Stimulated activated naive CD8-positive, alpha-beta T cell treated with anti-CD3 and anti-CD28 coated beads, Interleukin-15, Interleukin-2, amounts not matched to agents 100 U/mL and 50 U/mL, for 24 hours (primary cell): ENCODE measurements around the gene AMPH.

ENCODE experiments used
- ATAC-seq: fragments of 150-1000 bp; cut with Tn5 transposase; one replicate; pipeline ENCODE4 v1.10.0; 2021
- DNase-seq: peaks from one replicate; pipeline ENCODE4 v3.0.0; 2021

AMPH gene

DNA sequence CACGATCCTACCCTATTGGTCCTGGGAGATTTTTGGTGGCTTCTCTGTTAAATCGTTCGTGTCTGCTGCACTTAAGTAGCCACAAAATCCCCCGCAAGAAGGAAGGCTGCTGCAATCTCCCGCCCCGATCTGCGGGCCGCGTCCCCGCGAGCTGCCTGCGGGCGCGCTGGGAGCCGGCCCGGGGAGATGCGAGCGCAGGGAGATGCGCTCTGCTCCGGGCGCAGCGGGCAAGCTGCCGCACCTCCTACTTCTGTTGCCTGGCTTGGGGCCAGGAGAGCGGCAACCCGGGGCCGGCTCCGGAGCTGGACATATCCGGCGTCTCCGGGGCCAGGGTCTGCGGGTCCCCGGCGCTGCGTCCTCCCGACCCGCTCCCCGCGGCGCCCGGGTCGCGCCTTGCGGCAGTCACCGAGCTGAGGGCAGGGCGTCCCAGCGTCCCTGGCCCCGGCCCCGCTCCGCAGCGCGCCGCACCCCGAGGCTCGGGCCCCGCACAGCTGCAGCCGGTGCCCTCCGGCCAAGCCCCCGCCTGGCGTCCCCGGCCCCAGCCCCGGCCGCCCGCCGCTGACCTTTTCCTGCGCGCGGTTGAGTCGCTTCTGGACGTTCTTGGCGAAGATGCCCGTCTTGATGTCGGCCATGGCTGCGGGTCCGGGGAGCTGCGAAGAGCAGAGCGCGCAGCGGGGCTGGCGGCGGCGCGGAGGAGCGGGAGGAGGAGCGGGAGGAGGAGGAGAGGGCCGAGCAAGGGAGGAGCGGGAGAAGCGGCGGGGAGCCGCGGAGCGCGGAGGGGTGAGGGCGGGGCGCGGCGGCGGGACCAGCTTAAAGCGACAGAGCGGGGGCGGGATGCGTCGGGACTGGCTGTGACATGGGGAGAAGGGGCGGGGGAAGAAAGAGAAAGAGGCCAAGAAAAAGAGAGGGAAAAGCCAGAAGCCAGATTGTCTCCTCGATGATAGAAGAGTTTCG, at the start of gene AMPH:
AMPH (minus strand) TSS at position 654 of the 954 bp plus-strand sequence; CDS start at position 632, 22 bp downstream.
- DNase-seq = peak; percentile 34
- ATAC-seq = peak; percentile 48

DNA sequence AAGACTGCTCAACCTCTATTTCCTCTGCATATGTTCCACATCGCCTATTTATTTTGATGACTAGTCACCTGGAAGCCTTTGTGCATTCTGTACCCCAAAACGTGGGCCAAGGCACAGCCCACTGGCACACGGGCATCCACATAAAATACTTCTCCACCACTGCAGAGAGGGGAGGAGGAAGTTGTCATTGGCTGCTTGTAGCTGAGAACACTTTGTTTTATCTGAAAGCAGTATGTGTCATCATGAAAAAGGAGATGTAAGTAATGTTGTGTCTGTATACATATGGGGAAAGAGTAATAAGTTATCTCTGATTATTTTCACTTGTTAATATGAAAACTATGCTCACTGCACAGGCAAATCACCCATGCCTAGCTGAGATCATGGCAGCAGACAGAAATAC, 48.2 kb upstream of the AMPH start:
- DNase-seq (no peak), ATAC-seq (no peak)

- no peak for DNase-seq
- no peak for ATAC-seq
Observed at GRCh38 chr7:38678698-38679054, 47.5 kb upstream of the AMPH start.

DNA sequence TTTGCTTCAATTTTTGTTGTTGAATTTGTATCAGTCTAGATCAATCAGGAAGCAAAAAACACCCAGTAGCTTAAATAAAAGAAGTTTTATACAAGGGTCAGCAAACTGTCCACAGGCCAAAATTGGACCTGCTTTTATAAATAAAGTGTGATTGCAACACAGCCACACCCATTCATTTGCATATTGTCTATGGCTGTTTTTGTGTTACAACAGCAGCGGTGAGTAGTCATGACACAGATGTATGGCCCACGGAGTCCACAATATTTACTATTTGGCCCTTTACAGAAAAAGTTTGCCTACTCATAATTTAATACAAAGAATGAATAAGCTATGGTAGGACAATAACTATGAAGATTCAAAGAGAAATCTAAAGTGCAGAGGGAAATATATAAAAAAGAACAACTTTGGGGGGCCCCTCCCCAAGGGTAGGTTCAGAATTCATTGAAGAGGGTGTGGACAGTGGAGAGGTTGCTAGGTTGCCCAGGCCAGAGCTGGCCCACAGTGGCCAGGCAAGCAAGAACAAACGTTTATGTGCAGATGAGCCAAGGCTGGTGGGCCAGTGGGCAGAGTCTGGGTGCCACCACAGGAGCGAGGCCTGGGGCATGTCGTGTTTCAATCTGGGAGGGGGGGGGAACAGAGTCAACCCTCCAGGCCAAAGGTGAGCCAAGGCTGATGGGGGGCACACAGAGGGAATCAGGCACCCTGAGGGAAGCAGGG, 47.0 kb upstream of the AMPH start:
- DNase-seq (no peak), ATAC-seq (no peak)

DNA sequence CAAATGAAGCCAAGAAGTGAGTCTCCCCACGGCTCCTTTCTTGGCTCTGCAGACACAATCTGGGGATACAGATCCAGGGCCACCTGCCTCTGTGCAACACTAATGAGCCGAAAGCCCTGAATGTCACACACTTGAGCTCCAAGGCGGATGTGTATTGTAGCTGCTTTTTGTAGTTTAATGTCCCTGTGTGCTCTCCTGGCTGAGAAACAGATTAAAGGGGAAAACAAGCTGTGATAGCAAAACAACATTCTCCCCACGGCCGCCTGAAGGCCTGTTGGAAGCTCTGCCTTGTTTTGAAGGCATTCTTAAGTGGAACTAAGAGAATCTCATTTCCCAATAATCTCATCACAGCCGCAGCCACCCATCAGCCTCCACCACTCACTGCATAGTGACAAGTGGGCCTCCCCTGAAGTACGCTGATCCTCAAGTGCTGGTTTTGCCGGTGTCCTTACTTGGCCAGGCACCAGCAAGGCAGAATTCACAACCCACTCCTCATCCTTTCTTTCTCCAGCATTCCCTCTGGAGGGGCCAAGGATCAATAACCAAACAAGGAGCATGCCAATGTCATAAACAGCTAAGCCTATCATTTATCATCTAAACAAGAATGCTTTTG, 44.4 kb upstream of the AMPH start:
- ATAC-seq (no peak), DNase-seq (no peak)

DNA sequence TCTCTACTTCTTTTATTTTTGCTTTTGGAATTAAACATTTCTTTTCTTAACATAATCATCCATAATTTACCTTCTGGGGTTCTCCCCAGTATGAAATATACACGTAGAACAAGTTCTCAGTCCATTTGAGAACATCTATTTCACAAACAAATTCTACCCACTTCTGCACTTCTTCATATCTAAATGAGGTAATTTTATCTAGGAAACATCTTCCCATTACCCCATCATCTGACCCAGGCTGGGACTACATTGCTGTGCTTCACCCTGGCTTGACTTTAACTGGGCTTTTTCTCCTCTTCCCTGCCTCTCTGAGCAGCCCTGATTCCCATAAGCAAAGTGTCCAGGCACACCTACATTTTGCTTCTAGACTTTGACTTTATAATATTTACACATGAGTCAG, 43.3 kb upstream of the AMPH start:
- DNase-seq (no peak), ATAC-seq (no peak)

DNA sequence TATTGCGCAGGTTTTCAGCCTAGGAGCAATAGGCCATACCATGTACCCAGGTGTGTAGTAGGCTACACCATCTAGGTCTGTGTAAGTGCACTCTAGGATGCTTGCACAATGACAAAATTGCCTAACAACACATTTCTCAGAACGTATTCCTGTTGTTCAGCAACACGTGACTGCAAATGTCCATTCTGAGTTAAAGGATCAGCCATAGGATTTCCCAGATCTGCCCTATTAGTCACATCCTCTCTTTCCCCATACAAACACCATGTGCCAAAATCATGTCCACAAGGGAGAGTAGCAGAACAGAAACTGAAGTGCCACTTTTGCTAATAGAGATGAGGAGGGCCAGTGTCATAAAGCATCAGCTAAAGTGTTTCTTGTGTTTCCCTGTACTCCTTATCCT, 42.6 kb upstream of the AMPH start:
- no peak for ATAC-seq
- no peak for DNase-seq

DNA sequence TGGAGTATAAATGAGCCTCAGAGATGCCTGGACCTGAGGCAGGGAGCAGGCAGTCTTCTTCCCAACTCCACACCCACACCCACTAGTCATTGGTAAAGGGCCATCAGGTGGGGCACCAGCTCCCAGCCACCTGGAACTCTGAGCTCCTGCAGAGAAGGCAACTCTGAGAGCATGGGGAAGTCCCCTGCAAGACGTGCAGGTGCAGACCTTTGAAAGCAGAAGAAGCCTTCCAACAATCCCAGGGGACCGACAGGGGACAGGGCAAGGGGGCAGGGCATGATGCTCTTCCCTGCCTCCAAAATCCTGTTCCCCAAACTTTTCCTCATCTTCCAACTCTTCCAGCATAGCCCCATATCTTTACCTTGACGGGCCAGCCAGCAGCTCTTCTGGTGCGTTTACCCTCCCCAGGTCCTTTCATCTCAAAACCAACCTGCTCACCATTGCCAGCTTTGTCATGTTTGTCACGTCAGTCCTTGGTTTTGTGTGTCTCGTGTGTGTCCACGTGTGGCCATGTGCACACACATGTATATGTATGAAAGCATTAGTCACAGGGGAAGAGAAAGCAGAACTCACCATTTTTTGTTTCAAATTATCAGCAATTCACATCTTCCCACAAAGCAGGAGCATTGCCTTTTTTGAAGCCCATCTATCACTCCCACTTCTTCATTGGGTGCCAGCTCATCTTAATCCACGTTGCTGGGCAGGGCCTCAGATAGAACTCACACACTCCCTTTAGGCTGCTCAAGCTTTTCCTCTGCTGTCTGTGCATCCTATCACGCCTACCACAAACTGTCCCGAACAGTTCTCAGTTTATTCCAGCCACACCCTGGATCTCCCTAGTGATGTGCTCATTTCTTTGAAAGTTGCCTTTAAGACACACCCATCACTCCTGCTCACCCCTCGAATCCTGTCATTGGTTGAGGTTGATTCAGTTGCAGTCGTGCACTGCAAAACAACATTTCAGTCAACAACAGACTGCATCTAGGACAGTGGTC, 41.0 kb upstream of the AMPH start:
- ATAC-seq = no peak
- no peak for DNase-seq

DNA sequence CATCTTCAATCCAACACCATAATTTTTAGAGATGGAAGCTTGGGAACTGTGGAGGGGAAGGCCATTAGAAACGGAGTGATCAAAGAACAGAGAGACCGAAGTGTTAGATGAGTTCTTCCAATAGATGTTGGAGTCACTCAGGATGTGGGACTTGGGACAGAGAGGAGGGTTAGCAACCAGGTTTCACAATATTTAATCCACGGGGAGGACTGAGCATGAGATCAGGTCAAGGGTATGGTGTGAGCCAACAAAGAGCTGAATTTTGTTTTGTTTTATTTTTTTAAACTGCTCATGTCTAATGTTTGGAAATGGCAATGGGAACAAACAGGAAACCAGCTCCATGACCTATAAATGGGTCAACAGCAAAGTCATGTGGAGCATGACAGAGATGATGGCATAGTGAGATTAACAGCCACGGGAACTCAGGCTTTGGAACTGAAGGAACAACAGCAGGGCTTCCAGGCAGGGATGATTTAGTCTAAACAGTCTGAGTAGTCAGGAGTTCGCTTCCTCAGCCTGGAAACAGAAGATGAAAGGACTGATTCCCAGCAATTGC, 38.9 kb upstream of the AMPH start:
- no peak for DNase-seq
- no peak for ATAC-seq

- no peak for ATAC-seq
- DNase-seq = no peak
Observed at GRCh38 chr7:38664972-38665371, 33.8 kb upstream of the AMPH start.

DNA sequence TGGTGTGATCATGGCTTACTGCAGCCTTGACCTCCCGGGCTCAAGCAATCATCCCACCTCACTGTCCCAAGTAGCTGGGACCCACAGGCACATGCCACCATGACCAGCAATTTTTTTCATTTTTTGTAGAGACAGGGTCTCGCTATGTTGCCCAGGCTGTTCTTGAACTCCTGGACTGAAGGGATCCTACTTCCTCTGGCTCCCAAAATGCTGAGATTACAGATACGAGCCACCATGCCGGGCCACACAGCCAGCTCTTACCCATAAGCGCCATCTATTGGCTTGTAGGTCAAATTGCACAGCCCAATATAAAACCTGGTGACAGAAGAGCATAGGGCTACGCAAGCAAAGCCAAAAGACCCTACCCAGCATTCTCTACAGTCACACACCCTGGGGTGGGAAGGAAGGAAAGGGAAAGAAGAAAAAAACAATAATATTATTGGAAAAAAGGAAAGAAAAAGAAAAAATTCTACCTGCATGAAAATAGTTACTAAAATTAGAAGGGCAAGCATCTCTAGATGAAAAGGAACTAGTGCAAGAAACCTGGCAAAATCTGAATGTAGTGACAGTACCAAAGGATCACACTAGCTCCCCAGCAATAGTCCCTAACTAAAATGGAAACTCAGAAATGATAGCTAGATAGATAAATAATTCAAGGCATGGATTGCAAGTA, 29.4 kb upstream of the AMPH start:
- peak; percentile 19 for DNase-seq
- no peak for ATAC-seq

DNA sequence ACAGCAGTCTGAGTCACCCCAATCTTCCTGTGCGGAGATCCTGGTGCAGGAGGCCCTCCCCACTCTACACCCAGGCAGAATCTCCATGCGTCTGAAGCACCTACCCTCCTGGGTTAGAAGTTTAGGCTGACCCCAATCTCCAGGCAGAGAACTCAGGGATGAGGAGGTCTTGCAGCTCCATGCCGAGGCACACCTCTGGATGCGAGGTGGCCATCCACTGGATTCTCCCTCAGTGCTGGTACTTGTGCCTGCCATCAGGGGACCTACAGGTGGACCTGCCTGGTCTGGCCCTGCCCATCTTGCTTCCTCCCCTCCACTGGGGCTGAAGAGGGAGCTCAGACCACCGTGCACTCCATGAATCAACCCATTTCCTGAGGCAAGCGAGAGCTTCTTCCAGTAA, 28.8 kb upstream of the AMPH start:
- ATAC-seq (no peak), DNase-seq (no peak)

GRCh38 chr7:38658921-38659320, 27.7 kb upstream of the AMPH start:
- no peak for ATAC-seq
- no peak for DNase-seq

- DNase-seq (no peak), ATAC-seq (no peak)
Observed at GRCh38 chr7:38656968-38657367, 25.8 kb upstream of the AMPH start.

- no peak for DNase-seq
Observed at GRCh38 chr7:38655833-38656774, 24.9 kb upstream of the AMPH start.

GRCh38 chr7:38637957-38638356, 6.8 kb upstream of the AMPH start:
- DNase-seq (no peak), ATAC-seq (no peak)

More at GRCh38 chr7:38655833-38656774, 24.9 kb upstream of the AMPH start:
- no peak for ATAC-seq

DNA sequence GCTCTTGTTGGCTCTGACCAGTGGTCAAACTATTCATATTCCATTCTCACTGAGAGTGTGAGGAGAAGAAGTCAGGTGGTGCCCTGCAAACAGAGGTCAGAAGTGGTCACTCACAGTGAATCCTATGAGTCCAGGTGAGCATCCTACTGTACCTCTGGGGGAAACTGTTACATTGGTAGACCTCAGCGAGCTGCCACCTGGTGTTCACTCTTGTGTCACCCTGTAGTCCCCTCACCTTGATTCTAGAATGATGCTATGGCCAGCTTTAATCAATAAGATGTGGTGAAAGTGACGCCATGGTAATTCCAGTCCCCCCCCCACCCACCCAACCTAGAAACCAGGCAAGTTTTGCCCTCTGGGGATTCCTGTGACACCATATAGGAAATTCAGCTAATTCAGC, 1.2 kb upstream of the AMPH start:
- ATAC-seq (no peak), DNase-seq (no peak)

- ATAC-seq (no peak), DNase-seq (no peak)
Observed at GRCh38 chr7:38629651-38630510, 1.3 kb downstream of the AMPH start.
